ENCODE results near the gene MITF.

DNA sequence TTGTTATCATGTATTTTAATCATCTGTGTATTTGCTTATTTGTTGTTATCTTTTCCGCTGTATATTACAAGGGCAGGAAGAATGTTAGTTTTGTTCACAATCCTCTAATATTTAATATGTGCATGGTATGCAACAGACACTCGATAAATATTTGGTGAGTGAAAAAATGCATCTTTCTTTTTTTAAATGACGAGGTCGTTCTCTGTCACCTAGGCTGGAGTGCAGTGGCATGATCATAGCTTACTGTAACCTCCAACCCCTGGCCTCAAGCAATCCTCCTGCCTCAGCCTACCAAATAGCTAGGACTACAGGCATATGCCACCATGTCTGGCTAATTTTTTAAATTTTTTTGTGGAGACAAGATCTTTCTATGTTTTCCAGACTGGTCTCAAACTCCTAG lies 66.2 kb downstream of the MITF start:
- TF ChIP-seq, protein P1, sequence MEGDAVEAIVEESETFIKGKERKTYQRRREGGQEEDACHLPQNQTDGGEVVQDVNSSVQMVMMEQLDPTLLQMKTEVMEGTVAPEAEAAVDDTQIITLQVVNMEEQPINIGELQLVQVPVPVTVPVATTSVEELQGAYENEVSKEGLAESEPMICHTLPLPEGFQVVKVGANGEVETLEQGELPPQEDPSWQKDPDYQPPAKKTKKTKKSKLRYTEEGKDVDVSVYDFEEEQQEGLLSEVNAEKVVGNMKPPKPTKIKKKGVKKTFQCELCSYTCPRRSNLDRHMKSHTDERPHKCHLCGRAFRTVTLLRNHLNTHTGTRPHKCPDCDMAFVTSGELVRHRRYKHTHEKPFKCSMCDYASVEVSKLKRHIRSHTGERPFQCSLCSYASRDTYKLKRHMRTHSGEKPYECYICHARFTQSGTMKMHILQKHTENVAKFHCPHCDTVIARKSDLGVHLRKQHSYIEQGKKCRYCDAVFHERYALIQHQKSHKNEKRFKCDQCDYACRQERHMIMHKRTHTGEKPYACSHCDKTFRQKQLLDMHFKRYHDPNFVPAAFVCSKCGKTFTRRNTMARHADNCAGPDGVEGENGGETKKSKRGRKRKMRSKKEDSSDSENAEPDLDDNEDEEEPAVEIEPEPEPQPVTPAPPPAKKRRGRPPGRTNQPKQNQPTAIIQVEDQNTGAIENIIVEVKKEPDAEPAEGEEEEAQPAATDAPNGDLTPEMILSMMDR (IDR thresholded peaks at IDR 0.05), result no peak
- no peak for TF ChIP-seq POLR2A (IDR thresholded peaks at IDR 0.05)

Measured in esophagus squamous epithelium (tissue), 4 donors.